ENCODE measurements around the gene AJAP1.

Gene AJAP1

DNA sequence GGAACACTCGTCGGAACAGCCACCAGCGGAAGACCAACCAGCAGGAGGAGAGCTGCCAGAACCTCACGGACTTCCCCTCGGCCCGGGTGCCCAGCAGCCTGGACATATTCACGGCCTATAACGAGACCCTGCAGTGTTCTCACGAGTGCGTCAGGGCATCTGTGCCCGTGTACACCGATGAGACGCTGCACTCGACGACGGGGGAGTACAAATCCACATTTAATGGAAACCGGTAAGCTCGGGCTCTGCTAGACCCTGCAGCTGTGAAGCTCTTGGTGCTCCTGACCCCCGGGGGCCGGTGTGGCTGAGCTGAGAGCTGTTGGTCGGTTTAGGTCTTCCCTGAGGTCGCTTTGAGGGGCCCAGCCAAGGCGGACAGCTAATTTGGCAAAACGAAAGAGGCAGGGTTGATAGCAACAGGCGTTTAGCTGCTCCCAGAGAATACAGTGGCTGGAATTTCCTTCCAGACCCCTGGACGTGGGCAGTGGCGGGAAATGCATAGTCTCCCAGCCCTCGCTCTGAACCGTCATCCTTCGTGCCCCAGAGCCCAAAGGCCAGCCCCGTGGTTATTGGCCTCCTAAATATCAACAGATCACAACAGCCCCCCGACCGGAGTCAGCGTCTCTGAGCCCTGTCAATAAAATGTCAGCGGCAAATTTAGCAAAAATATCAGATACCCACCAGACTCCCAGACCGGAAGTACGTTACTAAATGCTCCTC is 118.0 kb downstream of the AJAP1 start:
- no peak for DNase-seq (ENCODE audit: low read depth)

DNA sequence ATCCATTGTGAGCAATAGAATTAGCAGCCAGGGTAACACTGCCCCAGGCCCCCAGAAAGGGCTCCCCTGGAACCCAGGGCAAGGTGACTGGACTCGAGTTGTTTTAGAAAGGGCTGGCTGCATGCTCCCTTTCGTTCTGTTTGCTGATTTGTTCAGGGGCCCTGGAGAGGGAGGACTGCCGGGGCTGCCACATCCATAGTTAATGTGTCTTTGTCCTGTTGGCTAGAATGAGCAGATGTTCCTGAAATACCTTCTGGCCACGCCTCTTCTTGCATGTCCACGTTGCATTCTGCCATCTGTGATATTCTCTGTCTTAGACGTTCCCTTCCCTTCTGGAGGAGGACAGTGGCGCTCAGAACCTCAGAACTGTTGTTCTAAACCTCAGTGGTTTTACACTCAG is 118.8 kb downstream of the AJAP1 start:
- DNase-seq (ENCODE audit: low read depth), result no peak

GRCh38 chr1:4775506-4775905 is 121.1 kb downstream of the AJAP1 start:
- no peak for DNase-seq (ENCODE audit: low read depth)

DNA sequence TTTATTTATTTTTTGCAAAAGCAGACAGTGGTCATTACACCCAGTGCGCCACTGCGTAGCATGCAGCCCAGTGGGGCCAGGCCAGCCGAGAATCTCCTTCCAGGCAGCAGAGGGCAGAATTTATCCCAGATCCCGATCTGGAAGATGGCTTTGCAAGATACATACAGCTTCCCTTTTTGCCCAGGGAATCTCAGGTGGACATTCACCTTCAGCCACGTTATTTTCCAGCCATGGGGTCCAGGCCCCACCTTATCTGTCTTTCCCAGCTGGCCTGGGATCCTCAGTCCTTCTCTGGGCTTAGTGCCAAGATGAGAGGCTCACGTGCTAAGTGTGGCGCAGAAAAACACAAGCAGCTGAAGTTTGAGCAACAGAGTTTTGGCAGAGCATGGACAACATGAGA is 123.6 kb downstream of the AJAP1 start:
- DNase-seq (ENCODE audit: low read depth), result no peak

DNA sequence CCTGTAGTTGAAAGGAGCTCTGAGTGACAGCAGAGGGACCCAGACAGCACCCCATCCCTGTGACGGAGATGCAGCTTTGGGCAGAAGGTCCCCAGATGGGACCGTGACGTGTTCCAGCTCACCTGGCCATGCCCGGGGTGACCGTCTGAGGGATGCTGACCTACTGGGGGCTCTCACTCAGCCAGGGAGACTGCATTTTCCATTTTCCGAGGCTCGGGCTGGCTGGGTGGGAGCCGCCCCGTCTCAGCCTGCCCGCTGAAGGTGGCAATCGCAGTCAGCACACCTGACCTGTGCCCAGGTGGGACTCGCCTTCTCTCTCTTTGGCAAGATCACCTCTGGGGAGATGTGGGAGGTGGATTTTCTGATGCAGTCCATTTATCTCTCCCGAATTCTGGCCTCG is 127.2 kb downstream of the AJAP1 start:
- DNase-seq (ENCODE audit: low read depth), result no peak

GRCh38 chr1:4784761-4785160 is 130.4 kb downstream of the AJAP1 start:
- DNase-seq (ENCODE audit: low read depth), result no peak

DNA sequence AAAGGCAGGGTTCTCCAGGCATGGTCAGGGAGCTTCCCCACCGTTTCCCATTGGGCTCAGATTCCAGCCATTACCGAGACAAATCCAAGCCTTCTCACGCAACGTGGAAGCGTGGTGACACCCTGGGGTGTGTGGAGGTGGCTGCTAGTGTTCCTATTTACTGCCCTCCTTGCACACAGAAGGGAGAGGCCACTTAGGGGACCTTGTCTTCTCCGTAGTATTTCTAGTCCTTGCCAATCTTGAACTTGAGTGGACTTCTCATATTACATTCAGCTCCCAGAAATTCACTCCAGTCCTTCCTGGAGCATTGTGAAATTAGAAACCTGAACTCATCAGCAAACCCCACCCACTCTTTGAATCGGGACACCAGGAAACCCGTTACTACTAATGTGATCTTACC is 131.6 kb downstream of the AJAP1 start:
- no peak for DNase-seq (ENCODE audit: low read depth)

DNA sequence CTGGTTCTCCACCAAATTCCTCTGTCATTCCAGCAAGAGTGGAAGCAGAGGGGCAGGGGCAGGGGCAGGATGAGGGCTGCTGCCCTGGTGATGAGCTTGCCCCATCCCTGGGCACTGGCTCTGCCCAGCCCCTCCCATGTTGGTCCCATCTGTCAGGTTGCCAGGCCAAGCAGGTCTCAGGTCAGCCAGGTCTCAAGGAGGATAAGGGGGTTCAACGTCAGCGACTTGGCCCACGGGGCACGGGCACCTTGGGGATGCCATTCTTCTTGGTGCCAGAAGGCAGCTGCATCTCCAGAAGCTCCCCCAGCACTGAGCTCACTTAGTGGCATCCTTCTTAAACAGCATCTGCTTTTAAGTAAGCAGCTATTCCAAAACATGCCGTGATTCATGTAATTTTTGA is 133.1 kb downstream of the AJAP1 start:
- DNase-seq (ENCODE audit: low read depth), result no peak

DNA sequence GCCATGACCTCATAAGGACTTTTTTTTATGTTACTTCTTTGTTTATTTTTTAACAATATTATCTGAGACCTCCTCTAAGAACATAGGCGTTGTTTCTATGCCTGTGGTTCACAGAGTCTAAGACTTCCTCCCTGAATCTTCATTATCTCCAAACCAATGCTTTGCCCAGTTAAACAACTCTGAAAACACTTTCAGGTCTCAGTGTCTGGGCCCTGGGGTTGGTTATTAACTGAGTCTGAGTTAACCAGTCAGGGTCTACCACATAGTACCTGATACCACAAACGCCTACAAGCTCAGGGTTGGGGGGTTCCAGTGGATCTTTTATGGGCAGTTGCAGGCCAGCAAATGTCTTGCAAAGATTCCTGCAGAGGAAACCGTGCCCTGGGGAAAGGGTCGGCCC is 138.2 kb downstream of the AJAP1 start:
- no peak for DNase-seq (ENCODE audit: low read depth)

DNA sequence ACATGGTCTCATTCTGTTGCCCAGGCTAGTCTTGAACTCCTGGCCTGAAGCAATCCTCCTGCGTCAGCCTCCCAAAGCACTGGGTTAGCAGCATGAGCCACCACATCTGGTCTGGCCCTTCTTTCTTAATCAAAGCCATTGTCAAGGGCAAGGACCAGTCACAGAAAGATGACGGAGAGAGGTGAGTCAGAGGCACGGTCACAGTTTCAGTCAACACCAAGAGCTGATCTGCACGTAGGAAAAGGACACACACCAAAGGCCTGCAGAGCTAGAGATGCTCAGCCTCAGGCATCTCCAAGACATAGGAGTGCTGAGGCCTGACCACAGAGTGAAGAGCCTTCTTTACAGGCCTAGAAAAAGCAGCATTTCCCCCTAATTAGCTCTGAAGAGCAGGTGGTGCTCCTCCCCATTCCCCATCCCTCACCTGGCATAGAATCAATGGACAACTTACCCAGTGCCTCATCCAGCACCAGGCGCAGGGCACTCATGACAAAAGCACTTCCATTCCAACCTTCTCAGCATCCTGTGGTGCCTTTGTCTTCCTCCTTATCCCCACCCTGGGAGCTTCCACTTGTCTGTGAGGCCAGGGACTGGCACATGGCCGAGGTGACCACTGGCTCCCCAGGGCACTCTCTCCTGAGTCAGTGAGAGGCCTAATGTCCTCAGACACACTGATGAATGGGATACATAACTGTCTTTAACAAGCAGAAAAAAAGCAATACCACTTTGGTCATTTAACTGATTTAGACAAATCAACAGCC is 139.8 kb downstream of the AJAP1 start:
- DNase-seq (ENCODE audit: low read depth), result no peak

DNA sequence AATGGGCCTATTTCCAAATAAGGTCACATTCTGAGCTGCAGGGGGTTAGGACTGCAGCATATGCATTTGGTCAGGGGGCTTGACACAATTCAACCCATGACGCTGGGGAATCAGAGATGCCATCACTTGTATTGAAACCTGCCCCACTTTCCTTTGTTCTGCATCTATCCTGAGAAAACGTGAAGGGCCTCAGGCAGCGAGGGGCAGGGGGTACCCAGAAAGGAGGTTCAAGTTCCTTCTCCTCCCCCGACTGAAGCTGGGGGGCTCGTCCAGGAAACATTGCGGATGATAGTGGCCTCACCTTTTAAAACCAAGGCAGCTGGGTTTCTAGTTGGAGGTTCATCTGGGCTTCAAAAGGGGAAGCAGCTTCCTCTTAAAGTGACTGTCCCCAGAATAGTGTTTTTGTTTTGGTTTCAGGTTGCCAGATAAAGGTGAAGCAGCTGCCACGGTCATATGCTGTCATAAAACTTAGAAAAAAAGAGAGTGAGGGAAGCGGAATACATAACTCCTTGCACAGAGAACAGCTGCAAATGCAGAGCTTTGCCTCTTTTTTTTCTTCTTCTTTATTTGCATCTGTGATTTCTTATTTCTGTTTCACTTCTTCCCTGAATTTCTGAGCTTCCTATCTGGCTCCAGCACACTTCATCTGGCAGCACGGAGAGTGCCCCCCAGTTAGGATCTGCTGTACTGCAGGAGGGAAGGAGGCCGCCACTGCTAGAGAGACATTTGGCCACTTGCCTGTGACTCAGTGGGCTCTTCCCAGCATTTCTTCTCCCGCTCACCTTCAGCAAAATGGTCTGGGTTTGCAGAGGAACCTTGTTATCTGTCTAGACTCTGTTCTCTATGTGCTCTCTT is 142.0 kb downstream of the AJAP1 start:
- DNase-seq (ENCODE audit: low read depth), result no peak

GRCh38 chr1:4797016-4797410 is 142.6 kb downstream of the AJAP1 start:
- DNase-seq (ENCODE audit: low read depth), result no peak

- DNase-seq (ENCODE audit: low read depth), result no peak
These were observed 143.0 kb downstream of the AJAP1 start for GRCh38 chr1:4797429-4797828.

GRCh38 chr1:4801192-4801924 is 146.9 kb downstream of the AJAP1 start:
- no peak for DNase-seq (ENCODE audit: low read depth)

GRCh38 chr1:4802024-4802423 is 147.6 kb downstream of the AJAP1 start:
- no peak for DNase-seq (ENCODE audit: low read depth)

GRCh38 chr1:4803335-4803734 is 148.9 kb downstream of the AJAP1 start:
- DNase-seq (ENCODE audit: low read depth), result no peak

DNA sequence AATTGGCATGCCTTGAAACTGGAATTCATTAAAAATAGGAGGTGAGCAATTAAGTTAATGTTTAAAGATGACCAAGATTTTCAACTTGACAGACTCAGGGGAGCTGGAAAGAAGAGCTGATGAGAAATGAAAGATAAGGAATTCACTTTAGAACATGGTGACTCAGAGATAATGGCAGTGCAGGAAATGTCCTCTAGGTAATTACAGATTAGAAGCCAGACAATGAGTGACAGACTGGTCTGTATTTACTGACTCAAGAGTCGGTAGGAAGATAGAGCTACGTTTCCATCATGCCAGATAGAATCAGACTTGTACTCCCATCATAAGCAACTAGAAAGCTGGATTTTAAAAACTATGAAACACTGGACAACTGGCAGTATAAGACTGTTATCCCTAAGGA is 151.6 kb downstream of the AJAP1 start:
- DNase-seq (ENCODE audit: low read depth), result no peak

- no peak for DNase-seq (ENCODE audit: low read depth)
These were observed 166.1 kb downstream of the AJAP1 start for GRCh38 chr1:4820543-4820942.

DNA sequence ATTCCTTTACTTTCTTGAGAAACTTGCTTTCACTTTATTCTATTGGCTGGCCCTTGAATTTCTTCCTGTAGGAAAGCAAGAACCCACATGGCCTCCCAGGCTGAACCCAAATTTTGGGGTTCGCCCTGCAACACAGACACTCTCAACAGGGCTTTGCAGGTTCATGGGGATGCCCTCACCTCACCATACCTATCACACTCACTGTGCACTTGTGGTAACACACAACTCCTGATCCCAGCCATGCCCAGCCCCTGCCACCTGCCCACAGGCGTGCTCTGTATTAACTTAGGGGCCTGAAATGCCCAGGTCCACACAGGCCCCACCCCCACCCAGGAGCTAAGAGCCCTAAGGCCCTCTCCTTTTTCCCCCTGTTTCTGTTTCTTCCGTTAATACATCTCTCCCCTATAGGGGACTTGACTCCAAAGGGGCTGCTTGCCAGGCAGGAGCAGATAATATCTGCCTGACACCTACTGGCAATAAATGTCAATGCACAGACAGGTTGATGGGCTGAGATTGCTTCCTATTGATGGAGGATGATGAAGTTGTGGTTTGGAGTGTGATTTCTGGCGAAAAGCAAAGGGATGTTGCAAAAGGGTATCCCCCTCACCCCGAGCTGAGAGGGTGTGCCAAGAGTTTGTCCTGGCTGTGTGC is 171.5 kb downstream of the AJAP1 start:
- no peak for DNase-seq (ENCODE audit: low read depth)

- no peak for DNase-seq (ENCODE audit: low read depth)
These were observed 176.3 kb downstream of the AJAP1 start for GRCh38 chr1:4830707-4831106.

GRCh38 chr1:4836574-4836973 is 182.2 kb downstream of the AJAP1 start:
- no peak for DNase-seq (ENCODE audit: low read depth)

All from non-pigmented ciliary epithelial cell (primary cell).